ENCODE results near the gene KRTDAP. TPM values are rescaled to one million over a fixed set of nuclear protein-coding genes. Genes with fewer than 3 reads are reported as not detected.
"Not testable (repeated sequence)": the region's sequence is repeated elsewhere in the genome, so short reads cannot be mapped to it uniquely, and the experiment has no call there.

Gene KRTDAP
- total RNA-seq, 1 experiment from 2014 or later = not detected

DNA sequence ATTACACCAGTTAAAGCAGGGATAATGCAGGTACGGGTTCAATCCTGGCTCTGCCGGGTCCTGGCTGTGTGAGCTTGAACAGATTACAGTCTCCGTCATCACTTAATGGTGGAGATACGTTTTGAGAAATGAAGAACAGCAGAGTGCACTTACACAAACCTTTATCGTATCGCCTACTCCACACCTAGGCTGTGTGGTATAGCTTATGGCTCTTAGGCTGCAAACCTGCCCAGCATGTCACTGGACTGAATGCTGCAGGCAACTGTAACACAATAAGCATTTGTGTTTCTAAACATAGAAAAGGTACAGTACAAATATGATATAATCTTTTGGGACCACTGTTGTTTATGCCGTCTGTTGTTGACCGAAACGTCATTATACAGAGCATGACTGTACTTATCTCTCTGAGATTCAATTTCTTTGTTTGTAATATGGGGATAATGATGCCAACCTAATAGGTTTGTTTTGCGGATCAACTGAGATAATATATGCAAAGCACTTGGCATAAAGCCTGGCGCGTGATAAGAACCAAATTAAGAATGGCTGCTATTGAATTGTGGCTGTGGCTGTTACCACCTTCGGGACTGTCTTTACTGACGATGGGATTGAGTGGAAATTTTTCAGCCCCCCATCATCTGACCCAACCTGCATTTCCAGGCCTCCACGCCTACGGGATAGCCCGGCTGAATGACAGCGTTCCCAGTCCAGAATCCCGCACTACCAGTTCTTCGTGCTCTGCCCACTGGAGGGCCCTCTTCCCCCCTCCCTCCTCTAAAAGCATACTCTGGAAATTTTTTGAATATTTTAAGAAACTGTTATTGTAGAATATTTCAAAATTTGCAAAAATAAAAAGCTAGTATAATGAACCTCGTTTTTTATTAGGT, 11.2 kb downstream of the KRTDAP start:
- H3K27me3 ChIP-seq = 0 out of 2 replicates have a peak, but pooled peaks cover 8% of the 10 kb centered on the region
- H3K36me3 ChIP-seq = no peaks in the 10 kb centered on the region
- no peak overlapping the region for H3K4me3 ChIP-seq
- H3K4me1 ChIP-seq = no peaks in the 10 kb centered on the region
- no peak overlapping the region for H3K27ac ChIP-seq
- no peaks in the 10 kb centered on the region for H3K9me3 ChIP-seq (replicated peaks)
- no peak for DNase-seq

DNA sequence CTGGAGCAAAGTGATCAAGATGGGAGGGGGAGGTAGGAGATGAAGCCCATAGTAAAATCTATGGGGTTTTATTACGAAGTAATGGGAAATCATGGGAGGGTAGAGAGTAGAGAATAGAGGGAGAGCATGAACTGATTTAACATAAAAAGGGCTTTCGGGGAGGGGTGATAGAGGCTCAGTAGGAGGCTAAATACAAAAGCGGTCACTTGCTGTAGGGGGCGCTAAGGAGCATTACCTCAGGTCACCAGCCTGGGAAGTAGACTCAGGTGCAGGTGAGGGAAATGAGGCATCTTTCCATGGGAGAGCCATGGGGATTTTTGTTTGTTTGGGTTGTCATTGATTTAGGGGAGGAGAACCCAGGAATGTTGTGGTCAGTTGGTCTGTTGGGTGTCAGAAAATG, 14.1 kb downstream of the KRTDAP start:
- H3K4me3 ChIP-seq = no peak overlapping the region
- H3K27me3 ChIP-seq = 0 out of 2 replicates have a peak, but pooled peaks cover 9% of the 10 kb centered on the region
- DNase-seq = no peak
- no peak overlapping the region for H3K27ac ChIP-seq
- no peaks in the 10 kb centered on the region for H3K36me3 ChIP-seq
- H3K9me3 ChIP-seq (replicated peaks) = no peaks in the 10 kb centered on the region
- no peaks in the 10 kb centered on the region for H3K4me1 ChIP-seq

- not testable (repeated sequence) for DNase-seq; H3K4me3 ChIP-seq; H3K9me3 ChIP-seq (replicated peaks); H3K27me3 ChIP-seq; H3K36me3 ChIP-seq; H3K4me1 ChIP-seq; H3K27ac ChIP-seq
Measured at GRCh38 chr19:35474594-35474993, 15.7 kb downstream of the KRTDAP start.

GRCh38 chr19:35474104-35474503, 16.2 kb downstream of the KRTDAP start:
- no peak overlapping the region for H3K4me3 ChIP-seq
- no peak for DNase-seq
- no peaks in the 10 kb centered on the region for H3K9me3 ChIP-seq (replicated peaks)
- peaks cover 10% of the 10 kb centered on the region; the same call in 1 of the 2 replicates for H3K27me3 ChIP-seq
- no peak overlapping the region for H3K27ac ChIP-seq
- no peaks in the 10 kb centered on the region for H3K4me1 ChIP-seq
- H3K36me3 ChIP-seq = no peaks in the 10 kb centered on the region

DNA sequence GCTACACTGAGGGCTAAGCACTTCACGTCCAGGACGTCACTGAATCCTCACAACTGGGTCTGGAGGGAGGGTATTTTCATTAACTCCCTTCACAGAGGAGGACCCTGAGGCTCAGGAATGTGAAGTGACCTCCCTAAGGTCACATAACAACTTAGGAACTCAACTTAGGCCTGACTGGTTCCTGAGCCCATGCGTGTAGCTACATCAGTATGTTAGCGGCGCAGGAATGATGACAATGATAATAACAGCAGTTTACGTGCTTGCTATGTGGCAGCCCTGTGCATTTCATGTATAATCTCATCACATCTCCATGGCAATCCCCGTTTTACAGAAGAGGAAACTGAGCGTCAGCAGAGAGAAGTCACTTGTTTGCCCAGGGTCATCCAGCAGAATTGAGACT, 18.3 kb downstream of the KRTDAP start:
- peaks cover 15% of the 10 kb centered on the region; the same call in 1 of the 2 replicates for H3K27me3 ChIP-seq
- no peak for DNase-seq
- no peaks in the 10 kb centered on the region for H3K4me1 ChIP-seq
- no peaks in the 10 kb centered on the region for H3K9me3 ChIP-seq (replicated peaks)
- H3K4me3 ChIP-seq = no peak overlapping the region
- H3K36me3 ChIP-seq = no peaks in the 10 kb centered on the region
- no peak overlapping the region for H3K27ac ChIP-seq

GRCh38 chr19:35471075-35471474, 19.2 kb downstream of the KRTDAP start:
- not testable (repeated sequence) for H3K4me3 ChIP-seq; DNase-seq; H3K27ac ChIP-seq; H3K4me1 ChIP-seq; H3K36me3 ChIP-seq; H3K9me3 ChIP-seq (replicated peaks)
- peaks cover 15% of the 10 kb centered on the region; the same call in 1 of the 2 replicates for H3K27me3 ChIP-seq

DNA sequence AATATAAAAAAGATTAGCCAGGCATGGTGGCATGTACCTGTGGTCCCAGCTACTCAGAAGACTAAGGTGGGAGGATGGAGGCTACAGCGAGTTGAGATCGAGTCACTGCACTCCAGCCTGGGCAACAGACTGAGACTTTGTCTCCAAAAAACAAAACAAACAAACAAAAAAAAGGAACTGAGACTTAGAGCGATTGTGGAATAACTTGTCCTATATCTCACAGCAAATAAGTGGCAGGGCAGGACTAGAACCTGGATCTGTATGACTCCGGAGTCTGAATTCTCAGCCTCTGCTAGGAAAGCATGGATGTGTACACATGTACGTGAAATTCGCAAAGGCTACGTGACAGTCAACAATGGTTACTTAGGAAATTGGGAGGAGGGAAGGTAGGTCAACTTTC, 20.1 kb downstream of the KRTDAP start:
- no peak overlapping the region for H3K27ac ChIP-seq
- H3K36me3 ChIP-seq = no peaks in the 10 kb centered on the region
- no peak overlapping the region for H3K4me3 ChIP-seq
- no peaks in the 10 kb centered on the region for H3K9me3 ChIP-seq (replicated peaks)
- no peaks in the 10 kb centered on the region for H3K4me1 ChIP-seq
- no peak for DNase-seq
- peaks cover 15% of the 10 kb centered on the region; the same call in 1 of the 2 replicates for H3K27me3 ChIP-seq

DNA sequence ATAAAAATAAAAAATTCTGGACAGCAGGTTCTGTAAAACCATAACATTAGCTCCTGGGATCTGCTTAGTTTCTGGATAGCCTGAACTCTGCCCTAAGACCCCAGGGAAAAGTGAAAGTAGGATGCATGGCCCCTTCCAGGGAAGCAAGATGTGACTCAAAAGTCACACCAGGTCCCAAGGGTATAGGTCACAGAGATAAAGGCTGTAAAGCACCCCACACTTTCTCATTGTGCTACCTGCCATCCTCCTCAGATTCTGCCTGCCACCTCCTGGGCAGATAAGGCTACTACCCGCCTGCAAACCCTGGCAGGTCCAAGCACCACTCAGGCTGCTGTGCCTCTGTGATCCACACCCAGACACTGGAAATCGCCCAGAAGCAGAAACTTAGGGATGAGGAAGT, 21.6 kb downstream of the KRTDAP start:
- no peaks in the 10 kb centered on the region for H3K4me1 ChIP-seq
- H3K36me3 ChIP-seq = no peaks in the 10 kb centered on the region
- H3K27ac ChIP-seq = no peak overlapping the region
- peak; percentile 11 to 22 for DNase-seq
- H3K9me3 ChIP-seq (replicated peaks) = no peaks in the 10 kb centered on the region
- H3K27me3 ChIP-seq = peaks cover 10% of the 10 kb centered on the region; the same call in 1 of the 2 replicates
- H3K4me3 ChIP-seq = no peak overlapping the region

GRCh38 chr19:35466259-35466658, 24.0 kb downstream of the KRTDAP start:
- no peak overlapping the region for H3K4me3 ChIP-seq
- no peaks in the 10 kb centered on the region for H3K9me3 ChIP-seq (replicated peaks)
- no peak overlapping the region for H3K27ac ChIP-seq
- H3K4me1 ChIP-seq = no peaks in the 10 kb centered on the region
- no peak for DNase-seq
- H3K36me3 ChIP-seq = no peaks in the 10 kb centered on the region
- peaks cover 10% of the 10 kb centered on the region; the same call in 1 of the 2 replicates for H3K27me3 ChIP-seq

DNA sequence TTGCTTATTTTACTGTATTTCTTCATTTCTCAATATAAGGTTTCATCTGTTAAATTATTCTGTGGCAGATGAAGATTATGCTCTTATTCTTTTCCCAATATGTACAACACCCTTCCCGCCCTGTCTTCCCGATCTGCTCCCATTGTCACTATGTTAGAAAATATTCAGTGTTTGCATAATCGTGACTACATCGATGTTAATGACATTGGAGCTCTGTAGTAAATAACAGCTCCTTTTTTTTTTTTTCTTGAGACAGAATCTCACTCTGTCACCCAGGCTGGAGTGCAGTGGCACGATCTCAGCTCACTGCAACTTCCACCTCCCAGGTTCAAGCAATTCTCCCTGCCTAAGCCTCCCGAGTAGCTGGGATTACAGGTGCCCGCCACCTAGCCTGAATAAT, 27.3 kb downstream of the KRTDAP start:
- not testable (repeated sequence) for H3K4me3 ChIP-seq; H3K4me1 ChIP-seq; H3K36me3 ChIP-seq; DNase-seq; H3K27me3 ChIP-seq; H3K9me3 ChIP-seq (replicated peaks); H3K27ac ChIP-seq

DNA sequence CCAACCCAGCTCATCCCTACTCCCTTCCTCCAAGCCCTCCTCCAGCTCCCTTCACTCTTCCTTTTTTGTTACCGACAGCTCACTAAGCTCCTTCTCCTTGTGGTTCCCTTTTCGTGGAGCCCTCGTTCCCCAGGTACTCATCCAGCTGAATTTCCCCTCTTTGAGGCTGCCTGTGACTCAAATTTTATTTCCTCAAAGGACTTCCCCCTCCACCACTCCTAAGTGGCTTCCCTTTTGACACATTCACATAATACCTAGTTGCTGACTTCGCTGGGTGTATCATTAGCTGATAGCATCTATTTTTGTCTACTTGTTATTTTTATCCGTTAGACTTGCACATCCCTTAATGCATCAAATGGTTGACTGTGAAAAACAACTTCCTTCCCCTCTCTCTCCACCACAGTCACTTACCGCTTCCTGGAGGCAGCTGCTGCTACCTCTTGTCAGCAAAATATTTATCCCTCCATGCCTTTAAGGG, 27.7 kb downstream of the KRTDAP start:
- no peaks in the 10 kb centered on the region for H3K4me1 ChIP-seq
- no peak overlapping the region for H3K4me3 ChIP-seq
- no peaks in the 10 kb centered on the region for H3K9me3 ChIP-seq (replicated peaks)
- H3K27me3 ChIP-seq = no peaks in the 10 kb centered on the region; the same call in 1 of the 2 replicates
- H3K27ac ChIP-seq = no peak overlapping the region
- no peaks in the 10 kb centered on the region for H3K36me3 ChIP-seq
- DNase-seq = no peak

GRCh38 chr19:35461788-35462187, 28.5 kb downstream of the KRTDAP start:
- H3K36me3 ChIP-seq; H3K27me3 ChIP-seq; H3K4me1 ChIP-seq; H3K27ac ChIP-seq; DNase-seq; H3K4me3 ChIP-seq; H3K9me3 ChIP-seq (replicated peaks): not testable (repeated sequence)

- Histone ChIP-seq H3K27ac (no peak overlapping the region), H3K9me3 (replicated peaks) (no peaks in the 10 kb centered on the region), H3K36me3 (no peaks in the 10 kb centered on the region), H3K4me3 (no peak overlapping the region), H3K4me1 (no peaks in the 10 kb centered on the region), H3K27me3 (no peaks in the 10 kb centered on the region)
- no peak for DNase-seq
Measured at GRCh38 chr19:35461060-35461459, 29.2 kb downstream of the KRTDAP start.

- Histone ChIP-seq H3K36me3 (no peaks in the 10 kb centered on the region), H3K27ac (no peak overlapping the region), H3K27me3 (no peaks in the 10 kb centered on the region), H3K4me1 (no peaks in the 10 kb centered on the region), H3K4me3 (no peak overlapping the region), H3K9me3 (replicated peaks) (no peaks in the 10 kb centered on the region)
- no peak for DNase-seq
Measured at GRCh38 chr19:35460608-35461007, 29.7 kb downstream of the KRTDAP start.

GRCh38 chr19:35459414-35460082, 30.7 kb downstream of the KRTDAP start:
- Histone ChIP-seq H3K9me3 (replicated peaks) (no peaks in the 10 kb centered on the region), H3K27me3 (no peaks in the 10 kb centered on the region), H3K4me3 (no peak overlapping the region), H3K27ac (no peak overlapping the region), H3K4me1 (no peaks in the 10 kb centered on the region), H3K36me3 (no peaks in the 10 kb centered on the region)
- no peak for DNase-seq
